Endothelial cell (in vitro differentiated cells): ENCODE measurements around the gene TNIK. TPM values are rescaled to one million over a fixed set of nuclear protein-coding genes. Genes with fewer than 3 reads are reported as not detected.

Experiments used
- DNase-seq: peaks from one replicate; pipeline ENCODE4 v3.0.0; 2021; ENCODE audit warnings: low spot score
- H3K27ac Mint-ChIP-seq: one replicate; pipeline ENCODE4 v1.8.0; 2021; ENCODE audit warnings: mixed read lengths, inconsistent platforms; ENCODE audit not compliant: unreplicated experiment
- H3K27me3 Mint-ChIP-seq: one replicate; pipeline ENCODE4 v1.8.0; 2021; ENCODE audit warnings: mild to moderate bottlenecking, moderate library complexity, mixed read lengths, inconsistent platforms; ENCODE audit not compliant: unreplicated experiment
- H3K36me3 Mint-ChIP-seq: one replicate; pipeline ENCODE4 v1.8.0; 2021; ENCODE audit warnings: mild to moderate bottlenecking, low read depth, mixed read lengths, inconsistent platforms; ENCODE audit not compliant: unreplicated experiment
- H3K4me1 Mint-ChIP-seq: one replicate; pipeline ENCODE4 v1.8.0; 2021; ENCODE audit warnings: mild to moderate bottlenecking, mixed read lengths, inconsistent platforms; ENCODE audit not compliant: unreplicated experiment
- H3K4me3 Mint-ChIP-seq: one replicate; pipeline ENCODE4 v1.8.0; 2021; ENCODE audit warnings: mild to moderate bottlenecking, mixed read lengths, inconsistent platforms; ENCODE audit not compliant: unreplicated experiment
- H3K9me3 Mint-ChIP-seq: one replicate; pipeline ENCODE4 v1.8.0; 2021; ENCODE audit warnings: mixed read lengths, inconsistent platforms; ENCODE audit not compliant: unreplicated experiment
- total RNA-seq: library from RNA; stranded (reverse); fragmentation: NEBNext Ultra II Directional; extraction: Animal tissue kit (Norgen Biotek cat#: 25700); gene quantifications from one replicate; pipeline ENCODE4 v1.2.1, GENCODE V29; 2021; ENCODE audit not compliant: unreplicated experiment
- TF ChIP-seq, protein P1 (sequence below): fragments of 200-600 bp; sonication (generic); IDR thresholded peaks from one replicate; pipeline ENCODE4 v1.5.0; 2021; ENCODE audit warnings: antibody characterized with exemption; ENCODE audit not compliant: unreplicated experiment

Gene TNIK
- total RNA-seq, 1 donor from 2014 or later = 67.0 TPM

DNA sequence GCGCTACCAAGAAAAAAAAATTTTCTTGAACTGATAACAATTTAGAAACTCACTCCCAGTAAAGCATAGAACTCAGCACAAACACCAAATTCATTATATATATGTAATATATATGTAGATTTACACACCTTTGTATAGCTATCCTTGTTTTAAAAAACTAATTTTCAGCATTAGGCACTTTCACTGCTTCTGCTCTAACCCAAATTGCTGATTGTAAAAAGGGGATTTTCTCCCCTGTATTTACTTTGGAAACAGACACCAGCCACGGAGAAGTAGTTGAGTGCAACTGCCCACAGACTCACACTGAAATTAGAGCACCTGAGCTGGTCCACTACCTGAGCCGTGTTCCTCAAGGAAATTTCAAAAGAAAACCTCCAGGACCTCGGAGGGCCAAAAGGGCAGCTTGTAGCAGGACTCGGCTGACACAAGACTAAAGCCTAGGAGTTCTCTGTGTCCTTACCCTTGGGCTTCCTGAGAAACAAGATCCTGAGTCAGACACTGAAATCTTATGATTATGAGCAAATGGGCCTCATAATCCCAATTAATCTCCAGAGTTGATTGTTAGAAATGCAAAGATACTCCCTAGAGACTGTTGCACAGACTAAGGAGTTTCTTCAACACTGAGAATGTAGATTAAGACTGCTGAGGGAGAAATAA lies 106.0 kb downstream of the TNIK start:
- DNase-seq = no peak
- no peak overlapping the region for H3K4me3 Mint-ChIP-seq
- H3K27ac Mint-ChIP-seq = no peak overlapping the region
- no peaks in the 10 kb centered on the region for H3K9me3 Mint-ChIP-seq
- H3K4me1 Mint-ChIP-seq = peaks cover 48% of the 10 kb centered on the region
- TF ChIP-seq, protein P1, sequence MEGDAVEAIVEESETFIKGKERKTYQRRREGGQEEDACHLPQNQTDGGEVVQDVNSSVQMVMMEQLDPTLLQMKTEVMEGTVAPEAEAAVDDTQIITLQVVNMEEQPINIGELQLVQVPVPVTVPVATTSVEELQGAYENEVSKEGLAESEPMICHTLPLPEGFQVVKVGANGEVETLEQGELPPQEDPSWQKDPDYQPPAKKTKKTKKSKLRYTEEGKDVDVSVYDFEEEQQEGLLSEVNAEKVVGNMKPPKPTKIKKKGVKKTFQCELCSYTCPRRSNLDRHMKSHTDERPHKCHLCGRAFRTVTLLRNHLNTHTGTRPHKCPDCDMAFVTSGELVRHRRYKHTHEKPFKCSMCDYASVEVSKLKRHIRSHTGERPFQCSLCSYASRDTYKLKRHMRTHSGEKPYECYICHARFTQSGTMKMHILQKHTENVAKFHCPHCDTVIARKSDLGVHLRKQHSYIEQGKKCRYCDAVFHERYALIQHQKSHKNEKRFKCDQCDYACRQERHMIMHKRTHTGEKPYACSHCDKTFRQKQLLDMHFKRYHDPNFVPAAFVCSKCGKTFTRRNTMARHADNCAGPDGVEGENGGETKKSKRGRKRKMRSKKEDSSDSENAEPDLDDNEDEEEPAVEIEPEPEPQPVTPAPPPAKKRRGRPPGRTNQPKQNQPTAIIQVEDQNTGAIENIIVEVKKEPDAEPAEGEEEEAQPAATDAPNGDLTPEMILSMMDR = no peak
- peaks cover 6% of the 10 kb centered on the region for H3K36me3 Mint-ChIP-seq
- H3K27me3 Mint-ChIP-seq = peaks cover 11% of the 10 kb centered on the region

DNA sequence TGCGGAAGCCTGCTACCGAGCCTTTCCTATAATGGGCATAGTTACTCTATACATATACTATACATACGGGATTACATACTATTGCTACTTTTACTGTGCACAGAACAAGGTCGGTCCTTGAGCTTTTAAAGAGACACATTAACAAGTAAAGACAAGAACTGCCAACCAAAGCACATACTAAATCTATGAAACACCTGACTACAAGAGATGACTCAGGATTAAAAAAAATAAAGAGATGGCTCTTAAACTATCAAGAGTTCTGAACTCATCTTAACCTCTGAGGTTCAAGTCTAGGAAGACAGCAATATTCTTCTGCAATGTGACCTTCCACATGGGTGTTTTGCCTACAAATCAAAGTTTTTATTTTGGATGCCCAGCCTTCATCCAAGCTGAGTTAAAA lies 106.8 kb downstream of the TNIK start:
- Mint-ChIP-seq H3K27me3 (peaks cover 11% of the 10 kb centered on the region), H3K4me3 (no peak overlapping the region), H3K36me3 (no peaks in the 10 kb centered on the region), H3K9me3 (no peaks in the 10 kb centered on the region), H3K27ac (no peak overlapping the region), H3K4me1 (peaks cover 43% of the 10 kb centered on the region)
- no peak for DNase-seq
- TF ChIP-seq, protein P1 = no peak

DNA sequence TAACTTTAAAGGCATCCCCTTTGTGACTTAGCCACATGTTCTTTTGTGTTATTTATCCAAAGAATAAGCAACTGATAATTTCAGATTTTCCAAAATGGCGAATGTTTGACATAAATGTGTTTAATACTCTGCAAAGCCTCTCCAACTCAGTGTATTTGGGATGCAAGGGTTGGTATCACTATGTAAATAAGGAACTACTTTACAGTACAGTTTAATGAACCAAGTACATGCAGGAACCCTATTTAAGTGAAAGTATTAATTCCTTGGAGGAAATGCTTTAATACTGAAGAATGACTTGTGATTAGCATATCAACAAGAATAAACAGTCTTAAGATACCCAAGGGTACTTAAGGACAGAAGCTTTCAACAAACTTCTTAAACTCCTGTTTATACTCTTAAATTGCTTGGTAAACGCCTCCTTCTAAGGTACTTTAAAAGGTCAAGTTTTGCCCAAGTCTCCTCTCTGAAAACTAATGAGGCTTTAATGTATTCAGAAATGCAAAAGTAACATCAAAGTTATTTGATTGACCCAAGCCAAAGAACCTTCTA lies 107.7 kb downstream of the TNIK start:
- no peaks in the 10 kb centered on the region for H3K9me3 Mint-ChIP-seq
- DNase-seq = no peak
- no peak overlapping the region for H3K27ac Mint-ChIP-seq
- peaks cover 34% of the 10 kb centered on the region for H3K4me1 Mint-ChIP-seq
- TF ChIP-seq, protein P1 = no peak
- peaks cover 5% of the 10 kb centered on the region for H3K27me3 Mint-ChIP-seq
- no peak overlapping the region for H3K4me3 Mint-ChIP-seq
- no peaks in the 10 kb centered on the region for H3K36me3 Mint-ChIP-seq

DNA sequence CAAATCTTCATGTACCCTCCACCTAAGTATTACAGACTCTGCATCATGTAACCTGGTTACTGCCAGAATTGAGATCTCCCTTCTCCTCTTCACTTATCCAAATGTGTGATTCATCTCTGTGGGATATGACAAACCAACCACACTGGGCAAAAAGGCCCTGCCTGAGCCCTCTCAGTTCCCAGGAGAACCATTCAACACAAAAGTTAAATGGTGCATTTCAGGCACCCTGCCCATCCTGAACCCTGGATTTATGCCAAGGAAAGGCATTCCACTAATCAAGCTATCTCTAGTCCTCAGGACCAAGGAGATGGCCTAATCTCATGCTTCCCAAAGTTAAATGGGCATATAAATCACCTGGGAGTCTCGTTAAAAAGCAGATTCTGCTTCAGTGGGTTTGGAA lies 108.5 kb downstream of the TNIK start:
- peaks cover 37% of the 10 kb centered on the region for H3K4me1 Mint-ChIP-seq
- no peak overlapping the region for H3K27ac Mint-ChIP-seq
- H3K36me3 Mint-ChIP-seq = no peaks in the 10 kb centered on the region
- no peak overlapping the region for H3K4me3 Mint-ChIP-seq
- no peak for DNase-seq
- H3K9me3 Mint-ChIP-seq = no peaks in the 10 kb centered on the region
- TF ChIP-seq, protein P1 = no peak
- H3K27me3 Mint-ChIP-seq = peaks cover 5% of the 10 kb centered on the region

DNA sequence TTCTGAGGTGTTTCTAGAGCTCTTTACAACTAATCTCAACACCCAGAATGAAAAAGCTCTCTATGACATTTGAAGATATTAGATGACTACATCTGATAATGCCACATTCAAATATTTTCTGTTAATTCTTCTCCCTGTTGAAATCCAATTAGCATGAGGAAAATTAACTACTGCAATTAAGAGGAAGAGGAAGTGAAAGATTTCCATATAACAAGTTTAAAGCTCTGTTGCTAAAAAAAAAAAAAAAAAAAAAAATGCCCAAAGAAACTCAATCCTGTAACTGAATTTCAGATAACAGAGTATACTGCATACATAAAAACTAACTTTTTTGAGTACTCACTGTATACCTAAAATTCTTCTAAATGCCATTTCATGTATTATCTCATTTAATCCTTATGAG lies 109.8 kb downstream of the TNIK start:
- Mint-ChIP-seq H3K4me1 (peaks cover 30% of the 10 kb centered on the region), H3K9me3 (no peaks in the 10 kb centered on the region), H3K4me3 (no peak overlapping the region), H3K36me3 (peaks cover 5% of the 10 kb centered on the region), H3K27ac (no peak overlapping the region), H3K27me3 (peaks cover 4% of the 10 kb centered on the region)
- TF ChIP-seq, protein P1 = no peak
- DNase-seq = no peak
